HG02885 (cell line): ENCODE measurements around the gene ABCB1.

Experiments used
- ATAC-seq: cut with Tn5 transposase; IDR thresholded peaks from one replicate; pipeline ENCODE4 v1.9.1; 2021; ENCODE audit warnings: mild to moderate bottlenecking; ENCODE audit not compliant: unreplicated experiment, poor library complexity

The ABCB1 gene

DNA sequence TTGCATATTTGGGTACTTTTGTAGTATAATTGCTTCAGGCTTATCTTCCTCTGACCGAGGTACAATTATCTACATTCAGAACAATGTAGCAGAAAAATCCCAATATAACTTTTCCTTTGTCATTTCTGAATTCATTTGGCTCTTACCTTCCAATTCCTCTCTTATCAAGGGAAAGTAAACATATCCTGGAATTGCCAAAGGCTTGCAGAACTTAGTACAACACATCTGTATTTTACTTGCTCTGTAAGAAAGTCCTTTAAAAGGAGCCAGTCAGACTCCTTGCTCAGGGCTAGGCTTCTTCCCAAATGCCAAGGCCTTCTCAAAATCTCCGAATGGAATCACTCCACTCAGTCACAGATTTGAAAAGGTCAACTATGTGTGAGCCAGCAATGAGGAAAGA lies 81.9 kb downstream of the ABCB1 start:
- ATAC-seq = no peak

DNA sequence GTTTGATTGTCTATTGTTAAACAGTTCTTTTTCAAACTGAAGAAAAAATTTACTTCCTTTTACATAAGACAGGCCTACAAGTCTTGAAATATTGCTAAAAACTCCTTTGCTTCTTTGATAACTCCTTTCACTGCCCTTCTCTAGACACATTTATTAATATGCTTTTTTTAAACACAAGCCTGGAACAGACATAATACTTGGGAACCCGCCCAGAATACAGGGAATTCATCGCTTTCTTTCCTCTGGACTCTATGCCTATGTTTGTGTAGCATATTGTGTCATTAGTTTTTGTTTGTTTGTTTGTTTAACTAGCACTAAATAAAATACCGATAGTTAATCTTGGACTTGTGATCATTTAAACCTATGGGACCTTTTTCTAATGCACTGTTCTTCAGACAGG lies 82.8 kb downstream of the ABCB1 start:
- no peak for ATAC-seq

DNA sequence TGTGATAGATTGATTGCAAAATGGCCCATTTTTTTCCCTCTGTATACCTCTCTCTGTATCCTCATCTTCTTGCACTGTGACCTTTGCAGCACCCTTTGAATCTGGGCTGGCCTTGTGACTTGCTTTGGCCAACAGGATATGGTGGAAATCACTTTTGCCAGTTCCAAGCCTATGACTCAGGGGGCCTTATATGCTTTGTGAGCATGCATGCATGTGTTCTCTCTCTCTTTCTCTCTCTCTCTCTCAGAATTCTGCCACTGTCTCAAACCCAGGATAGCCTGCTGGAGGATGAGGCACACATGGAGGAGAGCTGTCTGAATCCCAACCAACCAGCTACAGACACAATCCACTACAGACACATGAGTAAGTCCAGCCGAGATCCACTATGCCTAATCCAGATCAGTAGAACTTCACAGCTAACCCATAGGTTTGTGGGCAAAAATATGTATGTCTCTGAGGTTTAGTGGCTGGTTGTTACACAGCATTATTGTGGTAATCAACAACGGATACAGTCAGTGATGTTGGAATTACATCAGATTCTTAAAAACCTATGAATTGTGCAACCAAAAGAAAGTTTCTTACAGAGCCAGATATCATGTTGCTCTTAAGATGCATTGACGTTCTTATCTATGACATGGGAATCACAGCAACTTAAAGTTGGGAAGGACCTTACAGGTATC lies 83.4 kb downstream of the ABCB1 start:
- ATAC-seq = no peak

DNA sequence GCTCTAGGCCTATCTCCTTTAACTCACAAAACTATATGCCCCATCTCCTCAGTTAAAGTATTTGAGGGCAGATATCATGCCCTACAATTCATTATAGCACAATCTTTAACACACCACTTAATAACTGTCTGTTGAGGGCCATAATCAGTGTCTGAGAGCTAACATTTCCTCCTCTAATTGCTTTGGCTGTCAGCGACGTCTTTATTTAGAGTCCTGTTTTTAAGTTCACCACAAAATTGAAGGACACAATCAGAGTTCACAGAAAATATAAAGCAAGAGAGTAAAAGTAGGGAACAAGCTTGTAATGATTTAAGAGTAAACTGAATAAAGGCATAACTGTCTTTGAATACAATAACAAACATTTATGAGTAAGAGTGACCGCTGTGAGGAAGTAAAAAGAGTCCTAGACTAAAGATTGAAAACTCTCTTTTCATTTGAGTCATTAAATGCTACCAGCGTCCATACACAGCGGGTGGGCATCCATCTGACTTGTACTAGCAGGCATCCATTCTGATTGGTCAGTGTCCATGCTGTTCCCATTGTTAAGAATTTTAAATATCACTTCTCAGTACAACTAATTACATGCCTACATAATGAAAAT lies 86.8 kb downstream of the ABCB1 start:
- no peak for ATAC-seq

DNA sequence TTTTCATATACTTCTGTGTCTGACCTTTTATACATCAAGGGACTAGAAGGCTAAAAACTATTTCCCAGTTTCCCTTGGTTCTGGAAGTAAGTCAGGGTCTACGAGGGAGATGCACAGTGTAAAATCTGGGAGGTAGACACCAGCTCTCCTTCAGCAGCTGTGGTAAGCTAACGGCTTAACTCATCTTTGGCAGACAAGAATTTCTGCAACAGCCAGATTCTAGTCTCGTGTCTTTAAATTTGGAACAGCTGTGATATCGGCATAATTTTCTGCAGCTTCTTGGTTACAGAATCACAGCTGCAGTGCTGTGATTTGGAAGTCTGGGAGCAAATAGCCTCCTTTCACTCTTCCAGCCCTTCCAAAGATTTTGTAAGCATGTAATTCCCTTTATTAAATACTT lies 87.8 kb downstream of the ABCB1 start:
- no peak for ATAC-seq

DNA sequence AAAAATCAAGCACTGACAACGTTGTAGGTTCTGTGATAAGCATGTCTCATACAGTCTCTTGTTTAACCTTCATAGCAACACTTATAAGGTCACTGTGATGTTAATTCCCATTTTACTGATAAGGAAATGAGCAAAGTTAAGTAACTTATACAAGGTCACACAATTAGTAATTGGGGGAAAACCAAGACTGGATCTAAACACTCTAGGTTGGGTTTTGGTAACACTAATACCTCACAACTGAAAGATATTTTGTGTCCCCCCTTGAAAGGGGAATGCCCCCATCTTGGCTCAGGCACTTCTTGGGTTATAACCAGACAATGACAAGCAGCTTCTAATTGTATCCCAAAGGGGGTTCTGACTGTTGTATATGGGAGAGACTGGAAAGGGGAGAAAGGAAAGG lies 89.2 kb downstream of the ABCB1 start:
- ATAC-seq = no peak

DNA sequence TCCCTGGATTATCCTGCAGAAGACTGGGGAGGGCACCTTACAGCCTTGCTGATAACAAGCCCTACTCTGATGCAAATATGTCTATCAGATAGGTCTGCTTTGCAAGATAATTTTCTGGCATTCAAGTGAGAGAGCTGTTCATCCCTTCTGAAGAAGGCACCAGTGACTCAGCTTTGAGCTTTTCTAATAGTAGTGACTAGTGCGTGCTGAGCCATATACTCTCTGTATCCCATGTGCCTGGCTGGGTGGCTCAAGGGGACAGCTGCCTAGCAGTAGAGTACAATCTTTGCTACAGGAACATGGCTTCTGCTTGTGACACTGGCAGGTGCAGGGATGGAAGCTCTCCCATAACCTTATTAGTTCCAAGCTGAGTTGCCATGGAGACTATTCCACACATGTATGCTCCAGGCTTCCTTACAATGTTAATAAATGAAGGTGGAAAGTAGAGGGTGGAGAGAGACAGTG lies 90.2 kb downstream of the ABCB1 start:
- ATAC-seq = no peak

DNA sequence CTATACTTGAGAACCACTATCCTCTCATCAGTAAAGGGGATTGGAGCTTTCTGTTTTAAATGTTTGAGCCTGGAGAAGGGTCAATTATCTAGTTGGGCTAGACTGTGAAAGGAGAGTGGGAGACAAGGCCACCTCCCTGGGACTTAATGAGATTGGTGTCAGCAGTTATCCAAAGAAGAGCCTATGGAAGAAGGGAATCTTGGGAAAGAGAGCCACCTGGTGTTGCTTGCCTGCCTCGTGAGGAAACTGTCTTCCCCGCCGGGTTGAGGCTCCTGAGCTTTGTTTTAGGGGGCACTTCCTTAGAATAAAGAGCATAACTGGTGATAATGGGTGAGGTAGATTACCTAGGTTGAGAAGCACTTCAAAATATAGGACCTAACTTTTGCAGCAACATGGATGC lies 93.2 kb downstream of the ABCB1 start:
- ATAC-seq = no peak

DNA sequence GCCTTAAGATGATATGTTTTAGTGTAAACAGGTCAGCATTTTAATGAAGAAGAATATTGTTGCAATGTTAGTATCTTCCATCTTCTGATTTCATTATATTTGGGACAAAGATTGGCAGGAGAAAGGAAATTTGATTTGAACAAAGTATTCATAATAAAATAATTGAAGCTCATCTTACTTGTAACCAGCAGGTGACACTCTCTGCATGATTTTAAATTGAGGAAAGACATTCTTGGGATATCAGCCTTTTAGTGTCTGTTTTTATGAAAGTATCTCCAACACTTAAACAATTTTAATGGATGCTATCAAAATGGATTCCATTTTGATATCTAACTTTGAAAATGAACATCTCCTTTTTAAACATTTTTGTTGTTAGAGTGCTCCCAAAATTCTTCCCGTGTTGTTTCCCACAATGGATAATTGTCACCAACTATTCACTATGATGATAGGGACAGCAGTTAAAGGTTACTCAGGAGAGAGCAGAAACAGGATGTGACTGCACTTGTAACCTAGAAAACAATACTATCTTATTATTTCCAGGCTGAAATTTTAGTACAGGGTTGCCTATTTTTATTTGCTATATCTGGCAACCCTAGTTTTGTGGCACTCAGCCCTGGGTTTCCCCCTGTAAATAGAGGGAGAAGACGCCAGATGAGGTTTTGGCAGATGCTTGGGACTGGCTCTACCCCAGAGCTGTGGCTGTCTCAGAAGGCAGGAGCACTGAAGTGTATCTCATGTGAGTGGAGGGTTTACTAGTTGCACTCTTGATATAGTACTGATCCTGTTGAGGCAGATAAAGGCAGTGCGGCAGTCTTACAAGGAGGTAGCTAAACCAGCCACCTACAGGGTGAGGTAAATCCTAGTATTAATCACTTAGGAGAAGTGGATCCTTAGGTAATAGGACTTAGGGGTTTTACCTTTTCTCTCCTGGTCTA lies 94.2 kb downstream of the ABCB1 start:
- peak; percentile 27 for ATAC-seq

DNA sequence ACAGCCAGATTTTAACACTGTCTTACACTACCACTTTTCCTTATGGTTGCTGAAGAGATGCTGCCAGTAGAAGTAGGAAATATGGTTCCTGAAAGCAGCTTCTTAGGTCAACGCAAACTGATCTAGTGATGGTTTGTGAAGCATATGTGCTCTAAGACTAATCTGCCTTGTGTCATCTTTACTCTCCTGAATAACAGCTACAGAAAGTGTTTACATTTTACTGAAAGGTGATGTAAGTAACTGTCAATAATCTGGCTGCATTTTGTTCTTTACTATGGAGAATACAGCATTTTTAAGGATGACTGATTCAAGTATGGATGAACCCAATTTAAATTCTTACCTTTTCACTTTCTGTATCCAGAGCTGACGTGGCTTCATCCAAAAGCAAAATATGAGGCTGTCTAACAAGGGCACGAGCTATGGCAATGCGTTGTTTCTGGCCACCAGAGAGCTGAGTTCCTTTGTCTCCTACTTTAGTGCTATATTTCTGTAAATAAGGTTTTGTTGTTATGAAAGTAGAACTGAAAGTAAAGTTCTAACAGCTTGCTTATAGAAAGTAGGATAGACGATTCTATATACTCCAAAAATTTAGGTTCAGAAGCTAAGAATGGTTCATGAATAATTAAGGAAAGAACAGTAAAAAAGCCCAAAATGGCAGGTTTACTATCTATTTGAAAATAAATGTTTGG lies 95.0 kb downstream of the ABCB1 start:
- peak; percentile 57 for ATAC-seq

DNA sequence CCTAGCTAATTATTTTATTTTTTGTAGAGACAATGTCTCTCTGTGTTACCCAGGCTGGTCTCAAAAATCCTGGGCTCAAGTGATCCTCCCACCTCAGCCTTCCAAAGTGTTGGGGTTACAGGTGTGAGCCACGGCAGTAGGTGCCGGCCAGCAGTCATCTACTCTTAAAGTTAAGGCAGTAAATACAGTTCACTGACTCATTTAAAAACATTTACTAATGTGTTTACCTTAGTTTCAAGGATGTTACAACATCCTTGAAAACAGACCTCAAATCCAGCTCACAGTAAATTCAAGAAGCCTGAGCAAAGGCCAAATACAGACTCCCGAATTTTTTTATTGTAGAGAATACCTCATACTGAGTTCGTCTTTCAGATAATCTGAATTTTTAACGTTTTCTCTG lies 95.6 kb downstream of the ABCB1 start:
- ATAC-seq = no peak

DNA sequence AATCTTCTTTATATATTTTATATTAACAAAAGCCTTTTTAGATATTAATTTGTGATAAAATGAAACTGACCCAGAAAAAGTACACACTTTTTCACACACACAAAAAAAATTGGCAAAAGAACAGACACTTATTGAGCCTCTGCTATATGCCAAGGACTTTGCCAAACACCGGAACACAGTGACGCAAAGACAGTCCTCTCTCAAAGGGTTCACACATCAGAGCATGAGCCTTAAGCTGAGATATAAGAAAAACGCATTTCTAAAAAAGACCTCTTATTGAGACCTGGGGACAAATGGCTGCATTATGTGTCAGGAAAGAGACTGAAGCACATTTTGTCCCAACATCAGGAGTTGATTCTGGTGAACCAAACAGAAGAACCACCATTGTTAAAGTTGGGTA lies 101.2 kb downstream of the ABCB1 start:
- no peak for ATAC-seq

DNA sequence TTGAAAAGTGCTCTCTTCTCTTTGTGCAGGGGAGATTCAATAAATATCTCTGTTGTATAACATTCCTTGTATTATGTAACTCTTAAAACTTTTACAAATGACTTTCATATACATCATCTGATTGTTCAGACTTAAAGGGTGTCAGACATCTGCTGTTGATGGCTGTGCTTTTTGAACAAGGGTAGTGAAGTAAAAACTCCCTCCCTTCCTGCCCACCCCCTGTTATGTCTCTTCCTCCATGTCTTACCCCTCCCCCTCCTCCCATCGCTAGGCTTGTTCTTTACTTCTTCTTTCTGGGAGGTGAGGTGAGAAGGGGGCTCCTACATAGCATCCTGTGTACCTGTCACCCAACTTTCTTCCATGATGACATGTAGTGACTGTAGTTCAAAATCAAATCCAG lies 101.8 kb downstream of the ABCB1 start:
- ATAC-seq = peak; percentile 55

DNA sequence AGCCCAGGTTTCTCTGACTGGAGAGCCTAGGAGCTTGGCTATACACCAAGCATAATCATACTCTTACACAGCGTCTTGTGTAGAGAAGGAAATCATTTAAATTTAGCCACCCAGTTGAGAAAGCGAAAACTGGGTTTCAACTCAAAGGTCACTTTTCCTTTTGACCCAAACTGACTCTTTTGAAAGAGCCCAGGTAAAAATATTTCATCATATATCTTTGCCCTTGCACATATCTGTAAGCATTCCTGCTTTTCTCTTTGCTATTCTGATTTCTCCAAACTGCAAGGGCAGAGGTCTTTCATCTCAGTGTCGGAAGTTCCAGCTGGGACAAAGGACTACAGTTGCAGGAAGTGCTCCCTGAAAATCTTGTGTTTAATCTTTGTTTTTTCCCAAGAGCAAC lies 103.2 kb downstream of the ABCB1 start:
- no peak for ATAC-seq

DNA sequence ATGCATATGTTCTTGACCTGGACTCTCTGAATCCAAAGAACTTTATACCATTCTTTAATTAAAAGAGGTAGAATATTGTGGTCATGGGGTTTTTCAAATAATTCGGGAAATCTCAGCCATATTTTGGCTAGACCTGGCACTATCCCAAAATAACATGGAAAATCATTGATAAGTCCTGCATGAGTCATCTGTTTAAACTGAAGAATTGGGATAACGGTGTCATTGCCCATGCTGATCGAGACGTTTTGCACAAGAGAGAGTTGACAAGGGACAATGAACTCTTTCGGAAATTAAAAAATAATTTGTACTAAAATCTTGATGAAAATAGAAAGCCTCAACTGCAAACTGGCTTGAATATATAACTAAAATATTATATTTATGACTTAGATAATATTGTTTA lies 105.3 kb downstream of the ABCB1 start:
- ATAC-seq = no peak

DNA sequence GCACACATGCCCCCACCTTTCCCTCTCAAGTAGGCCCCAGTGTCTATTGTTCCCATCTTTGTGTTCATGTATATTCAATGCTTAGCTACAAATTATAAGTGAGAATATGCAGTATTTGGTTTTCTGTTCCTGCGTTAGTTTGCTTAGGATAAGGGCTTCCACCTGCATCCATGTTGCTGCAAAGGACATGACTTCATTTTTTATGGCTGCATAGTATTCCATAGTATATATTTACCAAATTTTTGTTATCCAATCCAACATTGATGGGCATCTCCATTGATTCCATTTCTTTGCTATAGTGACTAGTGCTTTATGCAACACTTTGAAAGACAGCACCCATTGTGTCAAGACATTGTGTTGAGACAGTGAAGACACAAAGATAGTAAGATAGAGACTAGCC lies 106.2 kb downstream of the ABCB1 start:
- no peak for ATAC-seq

DNA sequence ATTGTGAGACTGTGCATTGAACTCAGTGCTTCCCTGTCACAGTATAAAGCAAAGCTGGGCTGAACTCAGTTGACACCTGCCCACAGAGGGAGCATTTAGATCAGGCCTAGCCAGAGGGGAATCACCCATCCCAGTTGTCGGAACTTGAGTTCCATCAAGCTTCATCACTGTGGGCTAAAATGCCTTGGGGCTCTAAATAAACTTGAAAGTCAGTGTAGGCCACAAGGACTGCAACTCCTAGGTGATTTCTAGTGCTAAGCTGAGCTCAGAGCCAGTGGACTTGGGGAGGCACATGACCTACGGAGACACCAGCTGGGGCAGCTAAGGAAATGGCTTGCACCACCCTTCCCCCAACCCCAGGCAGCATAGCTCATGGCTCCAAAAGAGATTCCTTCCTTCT lies 117.6 kb downstream of the ABCB1 start:
- no peak for ATAC-seq

DNA sequence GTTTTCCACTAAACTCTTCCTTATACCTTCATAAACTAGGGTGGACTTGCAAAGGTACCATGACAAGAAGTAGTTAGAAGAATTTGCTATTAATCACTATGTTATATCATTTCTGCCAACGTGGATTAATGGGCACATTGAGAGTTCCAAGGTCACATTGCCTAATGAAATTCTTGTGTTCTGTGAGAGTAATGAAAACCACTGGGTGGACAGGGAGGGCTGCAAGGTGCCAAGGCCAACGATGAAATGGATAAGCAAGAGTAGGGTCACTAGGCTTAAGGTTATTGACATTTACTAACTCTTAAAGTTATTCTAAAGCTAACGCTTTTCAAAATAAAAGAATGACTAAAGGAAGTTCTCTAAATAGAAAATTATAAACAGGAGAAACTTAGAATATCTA lies 118.6 kb downstream of the ABCB1 start:
- no peak for ATAC-seq

DNA sequence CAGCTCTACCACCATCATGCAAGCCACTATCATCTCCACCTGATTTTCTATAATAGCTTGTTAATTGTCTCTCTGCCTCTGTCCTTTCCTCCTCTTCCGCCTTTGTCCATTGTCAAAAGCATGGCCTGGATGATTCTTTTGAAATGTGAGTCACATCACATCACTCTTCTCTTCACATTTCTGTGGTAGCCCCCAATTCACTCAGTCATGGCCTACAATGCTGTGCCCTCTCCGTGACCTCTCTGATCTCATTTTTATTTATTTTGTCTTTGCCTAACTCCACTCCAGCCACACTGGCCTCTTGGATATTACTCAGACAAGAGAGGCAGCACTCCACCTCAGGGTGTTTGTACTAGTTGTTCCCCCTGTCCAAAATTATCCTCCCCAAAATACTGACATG lies 120.3 kb downstream of the ABCB1 start:
- ATAC-seq = no peak

DNA sequence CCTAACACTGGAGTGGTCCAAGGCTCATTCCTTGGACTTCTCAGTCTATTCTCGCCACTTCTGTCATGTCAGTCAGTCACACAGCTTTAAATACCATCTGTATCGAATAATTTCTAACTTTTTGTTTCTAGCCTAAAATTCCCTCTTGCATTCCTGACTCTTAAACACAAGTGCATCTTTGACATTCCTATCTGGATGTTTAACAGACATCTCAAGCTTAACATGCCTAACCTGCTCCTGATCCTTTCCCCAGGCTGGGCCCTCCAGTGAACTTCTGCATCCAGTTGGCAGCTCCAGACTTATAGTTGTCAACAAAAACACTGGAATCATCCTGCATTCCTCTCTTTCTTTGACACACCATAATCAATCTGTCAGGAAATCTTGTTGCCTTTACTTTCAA lies 120.7 kb downstream of the ABCB1 start:
- no peak for ATAC-seq

DNA sequence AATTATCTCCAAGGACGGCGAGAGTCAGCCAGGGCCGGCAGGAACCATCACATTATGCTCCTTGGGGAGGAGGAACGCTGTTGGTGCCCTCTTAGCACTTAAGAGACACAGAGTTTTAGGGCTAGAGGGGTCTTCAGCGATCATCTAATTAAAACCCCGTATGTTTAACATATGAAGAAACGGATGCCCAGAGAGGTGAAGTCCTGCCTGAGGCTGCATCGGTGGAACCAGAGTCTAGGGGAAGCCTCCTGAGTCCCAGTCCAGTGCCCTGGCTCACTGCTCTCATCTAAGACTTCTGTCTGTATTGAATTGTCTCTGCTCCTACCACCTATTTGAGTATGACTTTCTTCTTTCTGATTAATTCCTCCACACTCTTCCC lies 124.5 kb downstream of the ABCB1 start:
- no peak for ATAC-seq
